Uterus (tissue), 2 donors: ENCODE data around the gene CHST15.

ENCODE experiments used
- CTCF ChIP-seq, 4 experiments: fragments of 200-600 bp in 2 of 4; fragments of 450-650 bp in 2 of 4; sonication (generic) in 2 of 4; IDR thresholded peaks; one replicate each; pipeline ENCODE4 v1.5.1; 2016 to 2019; ENCODE audit warnings: antibody characterized with exemption in 4 of 4, mild to moderate bottlenecking in 2 of 4, moderate library complexity in 1 of 4
- POLR2A ChIP-seq, 2 donors: fragments of 450-650 bp; IDR thresholded peaks; one replicate each; pipeline ENCODE4 v1.6.1; 2016; ENCODE audit warnings: antibody characterized with exemption in 2 of 2, mild to moderate bottlenecking in 1 of 2, moderate library complexity in 1 of 2

- TF ChIP-seq CTCF (IDR thresholded peaks at IDR 0.05), result no peak
- TF ChIP-seq POLR2A (IDR thresholded peaks at IDR 0.05), result no peak
Observed at GRCh38 chr10:123990889-123991288, 102.5 kb downstream of the CHST15 start.
